MM.1S (cell line): ENCODE results near the gene GAA.
A peak's percentile ranks its signal among the peaks of the same experiment; 100 is the strongest.

Experiments used
- DNase-seq: peaks from one replicate; pipeline ENCODE4 v3.0.0-alpha.2; 2015
- H2AFZ ChIP-seq: fragments of 300-600 bp; sonication (generic); 2 replicates; pipeline ENCODE4 v1.6.0; 2016; ENCODE audit warnings: antibody characterized with exemption, low read length
- H3F3A ChIP-seq: fragments of 300-600 bp; sonication (generic); 2 replicates; pipeline ENCODE4 v1.6.1; 2016; ENCODE audit warnings: mild to moderate bottlenecking, antibody characterized with exemption, low read length, moderate library complexity, mixed read lengths; ENCODE audit not compliant: insufficient read depth
- H3K27ac ChIP-seq: fragments of 300-600 bp; sonication (generic); 2 replicates; pipeline ENCODE4 v1.5.1; 2016; ENCODE audit warnings: mild to moderate bottlenecking, low read length
- H3K27me3 ChIP-seq: fragments of 300-600 bp; sonication (generic); replicated peaks from 2 replicates; pipeline ENCODE4 v1.6.0; 2016; ENCODE audit warnings: low read length; ENCODE audit not compliant: insufficient read depth
- H3K36me3 ChIP-seq: fragments of 300-600 bp; sonication (generic); replicated peaks from 2 replicates; pipeline ENCODE4 v1.6.1; 2016; ENCODE audit warnings: mild to moderate bottlenecking, low read length, mixed read lengths; ENCODE audit not compliant: insufficient read depth
- H3K4me1 ChIP-seq: fragments of 300-600 bp; sonication (generic); 2 replicates; pipeline ENCODE4 v1.6.1; 2016; ENCODE audit warnings: low read length, mixed read lengths
- H3K4me2 ChIP-seq: fragments of 300-600 bp; sonication (generic); 2 replicates; pipeline ENCODE4 v1.6.0; 2016; ENCODE audit warnings: low read depth, low read length
- H3K4me3 ChIP-seq: fragments of 300-600 bp; sonication (generic); 2 replicates; pipeline ENCODE4 v1.5.1; 2016; ENCODE audit warnings: low read length, mixed read lengths
- H3K79me2 ChIP-seq: fragments of 300-600 bp; sonication (generic); 2 replicates; pipeline ENCODE4 v1.6.1; 2016; ENCODE audit warnings: mixed run types, low read length, mixed read lengths
- H3K9ac ChIP-seq: fragments of 300-600 bp; sonication (generic); 2 replicates; pipeline ENCODE4 v1.6.1; 2016; ENCODE audit warnings: low read length, mixed read lengths
- H3K9me2 ChIP-seq: fragments of 300-600 bp; sonication (generic); replicated peaks from 2 replicates; pipeline ENCODE4 v1.6.1; 2016; ENCODE audit warnings: mild to moderate bottlenecking, low read length, mixed read lengths; ENCODE audit not compliant: insufficient read depth
- H3K9me3 ChIP-seq: fragments of 300-600 bp; sonication (generic); replicated peaks from 2 replicates; pipeline ENCODE4 v1.6.1; 2016; ENCODE audit warnings: mild to moderate bottlenecking, low read length, mixed read lengths; ENCODE audit not compliant: insufficient read depth
- H4K20me1 ChIP-seq: fragments of 300-600 bp; sonication (generic); 2 replicates; pipeline ENCODE4 v1.6.1; 2016; ENCODE audit warnings: mild to moderate bottlenecking, low read length, moderate library complexity, mixed read lengths; ENCODE audit not compliant: insufficient read depth
- EZH2 ChIP-seq: fragments of 300-600 bp; sonication (generic); optimal IDR thresholded peaks from 2 replicates; pipeline ENCODE3; 2017; ENCODE audit warnings: low read depth, mild to moderate bottlenecking, antibody characterized with exemption, low read length, mixed read lengths
- EZH2phosphoT487 ChIP-seq: fragments of 300-600 bp; sonication (generic); IDR thresholded peaks from 2 replicates; pipeline ENCODE4 v1.6.1; 2018; ENCODE audit warnings: antibody characterized with exemption, low read length
- TF ChIP-seq, protein P1 (sequence below): fragments of 300-600 bp; sonication (generic); IDR thresholded peaks from 2 replicates; pipeline ENCODE4 v1.5.1; 2016; ENCODE audit warnings: antibody characterized with exemption, low read length, mixed read lengths

Gene GAA

GRCh38 chr17:80142929-80143328 is 41.5 kb downstream of the GAA start:
- Histone ChIP-seq H3F3A (no peaks in the 10 kb centered on the region), H3K9ac (no peak overlapping the region), H2AFZ (no peak overlapping the region), H3K4me1 (peaks cover 7% of the 10 kb centered on the region), H3K27me3 (no peaks in the 10 kb centered on the region), H3K79me2 (peaks cover 67% of the 10 kb centered on the region), H3K9me2 (no peaks in the 10 kb centered on the region), H3K4me3 (no peak overlapping the region), H4K20me1 (peaks cover 21% of the 10 kb centered on the region), H3K36me3 (peaks cover 39% of the 10 kb centered on the region; the same call in 1 of the 2 replicates), H3K9me3 (no peaks in the 10 kb centered on the region), H3K27ac (no peak overlapping the region), H3K4me2 (no peak overlapping the region)
- DNase-seq, result no peak
- TF ChIP-seq EZH2 (no peak), EZH2phosphoT487 (no peak)
- TF ChIP-seq, protein P1, sequence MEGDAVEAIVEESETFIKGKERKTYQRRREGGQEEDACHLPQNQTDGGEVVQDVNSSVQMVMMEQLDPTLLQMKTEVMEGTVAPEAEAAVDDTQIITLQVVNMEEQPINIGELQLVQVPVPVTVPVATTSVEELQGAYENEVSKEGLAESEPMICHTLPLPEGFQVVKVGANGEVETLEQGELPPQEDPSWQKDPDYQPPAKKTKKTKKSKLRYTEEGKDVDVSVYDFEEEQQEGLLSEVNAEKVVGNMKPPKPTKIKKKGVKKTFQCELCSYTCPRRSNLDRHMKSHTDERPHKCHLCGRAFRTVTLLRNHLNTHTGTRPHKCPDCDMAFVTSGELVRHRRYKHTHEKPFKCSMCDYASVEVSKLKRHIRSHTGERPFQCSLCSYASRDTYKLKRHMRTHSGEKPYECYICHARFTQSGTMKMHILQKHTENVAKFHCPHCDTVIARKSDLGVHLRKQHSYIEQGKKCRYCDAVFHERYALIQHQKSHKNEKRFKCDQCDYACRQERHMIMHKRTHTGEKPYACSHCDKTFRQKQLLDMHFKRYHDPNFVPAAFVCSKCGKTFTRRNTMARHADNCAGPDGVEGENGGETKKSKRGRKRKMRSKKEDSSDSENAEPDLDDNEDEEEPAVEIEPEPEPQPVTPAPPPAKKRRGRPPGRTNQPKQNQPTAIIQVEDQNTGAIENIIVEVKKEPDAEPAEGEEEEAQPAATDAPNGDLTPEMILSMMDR, result no peak

- Histone ChIP-seq H3K79me2 (peaks cover 64% of the 10 kb centered on the region), H3K36me3 (peaks cover 20% of the 10 kb centered on the region; the same call in 1 of the 2 replicates), H3K27ac (peak overlapping the region; percentile 61; the same call in 1 of the 2 replicates), H3K4me1 (peaks cover 7% of the 10 kb centered on the region), H2AFZ (no peak overlapping the region), H3K4me3 (peak overlapping the region; percentile 99), H3K9me2 (no peaks in the 10 kb centered on the region), H4K20me1 (peaks cover 21% of the 10 kb centered on the region), H3K27me3 (no peaks in the 10 kb centered on the region), H3K9me3 (no peaks in the 10 kb centered on the region), H3K9ac (peak overlapping the region; percentile 98), H3F3A (no peaks in the 10 kb centered on the region), H3K4me2 (peak overlapping the region; percentile 89)
- no peak for TF ChIP-seq EZH2
- DNase-seq, result peak; percentile 28
These were observed 44.0 kb downstream of the GAA start for GRCh38 chr17:80145076-80146075.

DNA sequence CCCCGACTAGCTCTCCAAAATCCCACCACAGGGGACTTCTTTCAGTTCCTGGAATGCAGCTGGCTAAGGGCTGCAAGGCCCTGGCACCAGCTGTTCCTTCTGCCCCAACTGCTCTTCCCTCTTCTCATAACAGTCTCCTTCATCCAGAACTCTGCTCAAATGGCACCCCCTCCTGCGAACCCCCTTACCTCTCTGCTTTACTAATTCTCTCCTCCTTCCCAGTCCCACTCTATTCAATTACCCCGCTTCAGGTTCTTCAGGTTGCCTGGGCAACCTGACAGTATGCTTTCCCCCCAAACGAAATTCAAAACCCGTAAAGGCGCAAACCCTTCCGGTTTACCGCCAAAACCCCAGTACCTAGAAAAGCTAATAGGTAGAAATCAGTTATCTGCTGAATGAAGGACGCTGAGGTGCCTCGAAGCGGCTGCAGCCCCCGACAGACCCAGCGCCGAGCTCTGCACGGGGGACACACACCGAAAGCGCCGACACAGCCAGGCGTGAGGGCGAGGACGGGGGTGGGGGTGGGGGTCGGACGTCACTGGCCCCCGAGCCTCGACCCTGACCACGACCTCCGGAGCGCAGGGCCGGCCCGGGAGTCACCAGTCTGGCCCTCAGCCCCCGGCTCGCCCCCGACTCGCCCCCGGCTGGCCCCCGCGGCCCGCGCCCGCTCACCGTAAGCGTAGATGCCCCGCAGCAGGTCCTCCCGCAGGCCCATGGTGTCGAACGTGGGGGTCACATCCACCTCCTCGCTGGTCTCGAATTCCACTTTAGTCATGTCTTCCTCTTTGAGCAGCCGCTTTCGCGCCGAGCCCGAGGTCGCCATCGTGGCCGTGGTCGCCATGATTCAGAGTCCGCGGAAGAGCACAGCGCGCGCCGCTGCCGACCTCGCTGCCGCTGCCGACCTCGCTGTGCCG is 45.0 kb downstream of the GAA start:
- Histone ChIP-seq H3K9me3 (no peaks in the 10 kb centered on the region), H3K9me2 (no peaks in the 10 kb centered on the region), H3K4me1 (peaks cover 7% of the 10 kb centered on the region), H3K36me3 (peaks cover 16% of the 10 kb centered on the region; the same call in 1 of the 2 replicates), H4K20me1 (peaks cover 21% of the 10 kb centered on the region), H3K4me2 (peak overlapping the region; percentile 89), H3K4me3 (peak overlapping the region; percentile 99), H3K27me3 (no peaks in the 10 kb centered on the region), H3F3A (no peaks in the 10 kb centered on the region), H2AFZ (peak overlapping the region; percentile 63), H3K27ac (peak overlapping the region; percentile 61; the same call in 1 of the 2 replicates), H3K9ac (peak overlapping the region; percentile 98), H3K79me2 (peaks cover 61% of the 10 kb centered on the region)
- TF ChIP-seq, protein P1, result no peak
- no peak for TF ChIP-seq EZH2phosphoT487
- TF ChIP-seq EZH2, result no peak
- DNase-seq, result peak; percentile 43
